Measurements from ENCODE around the gene CATSPERE.
A peak's percentile ranks its signal among the peaks of the same experiment; 100 is the strongest.

CATSPERE gene

GRCh38 chr1:244515680-244516079 is 54.6 kb downstream of the CATSPERE start:
- no peak overlapping the region for H4K8ac ChIP-seq (ENCODE audit: low read depth, low read length)

DNA sequence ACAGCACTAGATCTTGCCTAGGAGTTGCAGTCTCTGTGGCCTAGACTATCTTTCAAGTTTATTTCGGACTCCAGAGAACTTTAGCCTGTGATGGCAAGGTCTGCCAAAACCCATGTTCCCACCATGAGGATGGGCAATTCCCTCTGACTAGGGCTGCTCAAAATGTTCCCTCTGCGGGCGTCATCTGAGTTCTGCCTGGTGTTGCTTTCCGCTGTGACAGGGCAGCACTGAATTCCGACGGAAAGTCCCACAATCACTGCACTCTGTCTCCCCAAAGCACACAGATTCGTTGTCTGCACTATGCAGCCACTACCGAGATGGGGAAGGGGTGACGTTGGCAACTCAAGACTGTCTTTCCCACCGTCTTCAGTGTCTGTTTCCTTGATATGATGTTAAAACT is 75.2 kb downstream of the CATSPERE start:
- Histone ChIP-seq H3K79me2 (ENCODE audit: control insufficient read depth, insufficient read depth, low read length) (no peaks in the 10 kb centered on the region), H2BK15ac (replicated peaks; ENCODE audit: low read depth) (no peak overlapping the region), H4K8ac (ENCODE audit: low read depth, low read length) (no peak overlapping the region), H2BK120ac (ENCODE audit: low read depth, low read length) (no peak overlapping the region), H3K27me3 (ENCODE audit: insufficient read depth, low read length, poor library complexity) (no peaks in the 10 kb centered on the region), H3K9ac (ENCODE audit: low read length) (no peak overlapping the region), H4K5ac (ENCODE audit: low read length) (no peak overlapping the region), H3K27ac (ENCODE audit: low read depth, low read length) (no peak overlapping the region), H3K79me1 (ENCODE audit: low read length) (no peaks in the 10 kb centered on the region), H3K56ac (ENCODE audit: low read length) (no peak overlapping the region), H3K4me1 (ENCODE audit: control insufficient read depth, low read depth, low read length) (no peaks in the 10 kb centered on the region), H3K36me3 (ENCODE audit: control insufficient read depth, insufficient read depth, low read length) (no peaks in the 10 kb centered on the region), H2BK5ac (ENCODE audit: low read length) (no peak overlapping the region), H3K4ac (ENCODE audit: low read depth, low read length) (no peak overlapping the region), H2AK5ac (ENCODE audit: low read length) (no peak overlapping the region), H3K23ac (ENCODE audit: low read length) (no peak overlapping the region), H3K18ac (ENCODE audit: low read length) (no peak overlapping the region), H3K4me2 (ENCODE audit: low read length) (no peak overlapping the region), H3K4me3 (ENCODE audit: low read length) (no peak overlapping the region)
- no CpG with 5 or more reads among the region's 10 CpGs for WGBS (ENCODE audit: extremely low coverage, insufficient coverage, low lambda C conversion rate)
- no peak for DNase-seq

More at GRCh38 chr1:244515680-244516079, 54.6 kb downstream of the CATSPERE start:
- H3K4me3 ChIP-seq (ENCODE audit: low read length) = no peak overlapping the region
- H3K4me2 ChIP-seq (ENCODE audit: low read length) = no peak overlapping the region
- no peaks in the 10 kb centered on the region for H3K79me1 ChIP-seq (ENCODE audit: low read length)
- H2BK5ac ChIP-seq (ENCODE audit: low read length) = no peak overlapping the region
- H3K56ac ChIP-seq (ENCODE audit: low read length) = no peak overlapping the region
- DNase-seq = no peak
- H3K79me2 ChIP-seq (ENCODE audit: control insufficient read depth, insufficient read depth, low read length) = no peaks in the 10 kb centered on the region
- H3K27me3 ChIP-seq (ENCODE audit: insufficient read depth, low read length, poor library complexity) = no peaks in the 10 kb centered on the region
- H3K4ac ChIP-seq (ENCODE audit: low read depth, low read length) = no peak overlapping the region
- no peak overlapping the region for H4K5ac ChIP-seq (ENCODE audit: low read length)
- H3K36me3 ChIP-seq (ENCODE audit: control insufficient read depth, insufficient read depth, low read length) = no peaks in the 10 kb centered on the region
- no CpG with 5 or more reads among the region's 2 CpGs for WGBS (ENCODE audit: extremely low coverage, insufficient coverage, low lambda C conversion rate)
- no peak overlapping the region for H2AK5ac ChIP-seq (ENCODE audit: low read length)
- no peak overlapping the region for H3K23ac ChIP-seq (ENCODE audit: low read length)
- no peak overlapping the region for H3K9ac ChIP-seq (ENCODE audit: low read length)
- no peak overlapping the region for H2BK120ac ChIP-seq (ENCODE audit: low read depth, low read length)
- H2BK15ac ChIP-seq (replicated peaks; ENCODE audit: low read depth) = no peak overlapping the region
- no peak overlapping the region for H3K18ac ChIP-seq (ENCODE audit: low read length)
- H3K27ac ChIP-seq (ENCODE audit: low read depth, low read length) = no peak overlapping the region
- H3K4me1 ChIP-seq (ENCODE audit: control insufficient read depth, low read depth, low read length) = no peaks in the 10 kb centered on the region

GRCh38 chr1:244545511-244545910 is 84.4 kb downstream of the CATSPERE start:
- no peak overlapping the region for H3K4me3 ChIP-seq (ENCODE audit: low read length)
- H2BK5ac ChIP-seq (ENCODE audit: low read length) = no peak overlapping the region
- no peak overlapping the region for H2BK15ac ChIP-seq (replicated peaks; ENCODE audit: low read depth)
- H3K9ac ChIP-seq (ENCODE audit: low read length) = no peak overlapping the region
- H3K4me2 ChIP-seq (ENCODE audit: low read length) = no peak overlapping the region
- no peak overlapping the region for H3K4ac ChIP-seq (ENCODE audit: low read depth, low read length)
- no peaks in the 10 kb centered on the region for H3K4me1 ChIP-seq (ENCODE audit: control insufficient read depth, low read depth, low read length)
- H3K27ac ChIP-seq (ENCODE audit: low read depth, low read length) = no peak overlapping the region
- no peak overlapping the region for H2AK5ac ChIP-seq (ENCODE audit: low read length)
- no peaks in the 10 kb centered on the region for H3K27me3 ChIP-seq (ENCODE audit: insufficient read depth, low read length, poor library complexity)
- H4K8ac ChIP-seq (ENCODE audit: low read depth, low read length) = no peak overlapping the region
- no peaks in the 10 kb centered on the region for H3K36me3 ChIP-seq (ENCODE audit: control insufficient read depth, insufficient read depth, low read length)
- H4K5ac ChIP-seq (ENCODE audit: low read length) = no peak overlapping the region
- H2BK120ac ChIP-seq (ENCODE audit: low read depth, low read length) = no peak overlapping the region
- no peak overlapping the region for H3K18ac ChIP-seq (ENCODE audit: low read length)
- no peaks in the 10 kb centered on the region for H3K79me2 ChIP-seq (ENCODE audit: control insufficient read depth, insufficient read depth, low read length)
- DNase-seq = no peak
- H3K56ac ChIP-seq (ENCODE audit: low read length) = no peak overlapping the region
- H3K79me1 ChIP-seq (ENCODE audit: low read length) = no peaks in the 10 kb centered on the region
- no CpG with 5 or more reads among the region's 1 CpG for WGBS (ENCODE audit: extremely low coverage, insufficient coverage, low lambda C conversion rate)
- no peak overlapping the region for H3K23ac ChIP-seq (ENCODE audit: low read length)

DNA sequence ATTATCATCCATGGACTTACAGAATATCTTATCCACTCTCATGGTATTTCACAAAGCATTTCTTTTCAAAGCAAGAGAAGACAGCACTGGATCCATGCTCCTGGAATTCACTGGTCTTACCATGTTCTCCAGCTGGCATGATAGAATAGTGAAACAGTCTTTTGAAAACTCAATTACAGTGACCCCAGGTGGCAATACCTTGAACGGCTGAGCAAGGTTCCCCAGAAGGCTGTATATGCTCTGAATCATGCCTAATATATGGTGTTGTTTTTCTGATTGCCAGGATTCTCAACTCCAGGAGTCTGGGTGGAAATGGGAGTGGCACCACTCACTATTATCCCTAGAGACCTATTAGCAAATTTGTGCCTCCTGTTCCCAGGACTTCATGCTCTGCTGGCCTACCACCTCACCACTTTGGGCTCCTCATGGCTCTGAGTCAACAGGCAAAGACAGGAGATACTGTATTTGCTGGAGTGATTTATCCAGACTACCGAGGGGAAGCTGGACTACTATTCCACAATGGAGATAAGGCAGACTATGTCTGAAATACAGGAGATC is 87.6 kb downstream of the CATSPERE start:
- Histone ChIP-seq H3K18ac (ENCODE audit: low read length) (no peak overlapping the region), H4K8ac (ENCODE audit: low read depth, low read length) (no peak overlapping the region), H2AK5ac (ENCODE audit: low read length) (no peak overlapping the region), H2BK15ac (replicated peaks; ENCODE audit: low read depth) (no peak overlapping the region), H3K79me1 (ENCODE audit: low read length) (no peaks in the 10 kb centered on the region), H3K4me1 (ENCODE audit: control insufficient read depth, low read depth, low read length) (no peaks in the 10 kb centered on the region), H3K27ac (ENCODE audit: low read depth, low read length) (no peak overlapping the region), H3K36me3 (ENCODE audit: control insufficient read depth, insufficient read depth, low read length) (no peaks in the 10 kb centered on the region), H3K27me3 (ENCODE audit: insufficient read depth, low read length, poor library complexity) (no peaks in the 10 kb centered on the region), H3K79me2 (ENCODE audit: control insufficient read depth, insufficient read depth, low read length) (no peaks in the 10 kb centered on the region), H3K4me3 (ENCODE audit: low read length) (no peak overlapping the region), H3K23ac (ENCODE audit: low read length) (no peak overlapping the region), H3K56ac (ENCODE audit: low read length) (no peak overlapping the region), H2BK5ac (ENCODE audit: low read length) (no peak overlapping the region), H3K4me2 (ENCODE audit: low read length) (no peak overlapping the region), H3K9ac (ENCODE audit: low read length) (no peak overlapping the region), H4K5ac (ENCODE audit: low read length) (no peak overlapping the region), H2BK120ac (ENCODE audit: low read depth, low read length) (no peak overlapping the region), H3K4ac (ENCODE audit: low read depth, low read length) (no peak overlapping the region)
- DNase-seq = peak; percentile 4
- WGBS (ENCODE audit: extremely low coverage, insufficient coverage, low lambda C conversion rate) = no CpG with 5 or more reads among the region's 2 CpGs

DNA sequence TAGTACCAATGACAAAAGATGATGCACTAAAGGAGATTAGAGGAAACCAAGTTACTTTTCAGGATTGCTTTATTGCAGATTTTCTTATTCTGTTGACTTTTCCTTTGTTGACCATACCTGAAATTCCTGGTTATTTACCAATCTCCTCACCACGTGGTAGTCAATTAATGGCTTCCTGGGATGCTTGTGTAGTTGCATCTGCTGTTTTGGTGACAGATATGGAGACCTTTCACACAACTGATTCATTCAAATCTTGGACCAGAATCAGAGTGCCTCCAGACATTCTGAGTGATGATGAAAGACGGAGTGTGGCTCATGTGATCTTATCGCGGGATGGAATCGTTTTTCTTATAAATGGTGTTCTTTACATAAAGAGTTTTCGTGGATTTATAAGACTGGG is 91.3 kb downstream of the CATSPERE start:
- no peak overlapping the region for H2AK5ac ChIP-seq (ENCODE audit: low read length)
- H3K79me2 ChIP-seq (ENCODE audit: control insufficient read depth, insufficient read depth, low read length) = no peaks in the 10 kb centered on the region
- H3K9ac ChIP-seq (ENCODE audit: low read length) = no peak overlapping the region
- H3K27me3 ChIP-seq (ENCODE audit: insufficient read depth, low read length, poor library complexity) = no peaks in the 10 kb centered on the region
- no peak overlapping the region for H3K18ac ChIP-seq (ENCODE audit: low read length)
- no peak overlapping the region for H2BK15ac ChIP-seq (replicated peaks; ENCODE audit: low read depth)
- H2BK5ac ChIP-seq (ENCODE audit: low read length) = no peak overlapping the region
- H3K36me3 ChIP-seq (ENCODE audit: control insufficient read depth, insufficient read depth, low read length) = no peaks in the 10 kb centered on the region
- H3K27ac ChIP-seq (ENCODE audit: low read depth, low read length) = no peak overlapping the region
- H2BK120ac ChIP-seq (ENCODE audit: low read depth, low read length) = no peak overlapping the region
- no peak overlapping the region for H4K8ac ChIP-seq (ENCODE audit: low read depth, low read length)
- no peak overlapping the region for H3K56ac ChIP-seq (ENCODE audit: low read length)
- no peaks in the 10 kb centered on the region for H3K79me1 ChIP-seq (ENCODE audit: low read length)
- WGBS (ENCODE audit: extremely low coverage, insufficient coverage, low lambda C conversion rate) = no CpG with 5 or more reads among the region's 6 CpGs
- H3K4me1 ChIP-seq (ENCODE audit: control insufficient read depth, low read depth, low read length) = no peaks in the 10 kb centered on the region
- no peak overlapping the region for H3K4ac ChIP-seq (ENCODE audit: low read depth, low read length)
- no peak overlapping the region for H3K4me2 ChIP-seq (ENCODE audit: low read length)
- H3K23ac ChIP-seq (ENCODE audit: low read length) = no peak overlapping the region
- H3K4me3 ChIP-seq (ENCODE audit: low read length) = no peak overlapping the region
- peak; percentile 13 for DNase-seq
- H4K5ac ChIP-seq (ENCODE audit: low read length) = no peak overlapping the region

DNA sequence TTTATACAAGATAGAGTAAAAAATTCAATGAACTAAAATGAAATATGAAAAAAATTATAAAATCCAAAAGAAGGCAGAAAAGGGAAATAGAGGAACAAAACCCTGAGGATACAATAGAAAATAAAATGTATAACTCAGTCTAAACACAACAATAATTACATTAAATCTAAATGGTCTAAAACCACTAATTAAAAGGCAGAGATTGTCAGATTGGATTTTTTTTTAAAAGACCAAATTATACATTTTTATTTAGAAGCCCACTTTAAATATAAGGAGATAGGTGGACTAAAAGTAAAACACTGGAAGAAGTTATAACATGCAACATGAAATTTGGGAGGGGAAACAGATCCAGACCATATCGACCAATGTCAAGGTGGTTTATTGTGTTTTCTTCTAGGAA is 95.2 kb downstream of the CATSPERE start:
- no peak overlapping the region for H2BK15ac ChIP-seq (replicated peaks; ENCODE audit: low read depth)
- H3K36me3 ChIP-seq (ENCODE audit: control insufficient read depth, insufficient read depth, low read length) = no peaks in the 10 kb centered on the region
- H2BK120ac ChIP-seq (ENCODE audit: low read depth, low read length) = no peak overlapping the region
- H4K5ac ChIP-seq (ENCODE audit: low read length) = no peak overlapping the region
- H3K23ac ChIP-seq (ENCODE audit: low read length) = no peak overlapping the region
- no CpG with 5 or more reads among the region's 1 CpG for WGBS (ENCODE audit: extremely low coverage, insufficient coverage, low lambda C conversion rate)
- H4K8ac ChIP-seq (ENCODE audit: low read depth, low read length) = no peak overlapping the region
- no peak overlapping the region for H3K27ac ChIP-seq (ENCODE audit: low read depth, low read length)
- H2AK5ac ChIP-seq (ENCODE audit: low read length) = no peak overlapping the region
- no peak overlapping the region for H3K9ac ChIP-seq (ENCODE audit: low read length)
- H3K4ac ChIP-seq (ENCODE audit: low read depth, low read length) = no peak overlapping the region
- no peaks in the 10 kb centered on the region for H3K27me3 ChIP-seq (ENCODE audit: insufficient read depth, low read length, poor library complexity)
- H3K79me2 ChIP-seq (ENCODE audit: control insufficient read depth, insufficient read depth, low read length) = no peaks in the 10 kb centered on the region
- no peak for DNase-seq
- no peak overlapping the region for H2BK5ac ChIP-seq (ENCODE audit: low read length)
- H3K79me1 ChIP-seq (ENCODE audit: low read length) = no peaks in the 10 kb centered on the region
- H3K56ac ChIP-seq (ENCODE audit: low read length) = no peak overlapping the region
- no peaks in the 10 kb centered on the region for H3K4me1 ChIP-seq (ENCODE audit: control insufficient read depth, low read depth, low read length)
- no peak overlapping the region for H3K4me2 ChIP-seq (ENCODE audit: low read length)
- H3K4me3 ChIP-seq (ENCODE audit: low read length) = no peak overlapping the region
- H3K18ac ChIP-seq (ENCODE audit: low read length) = no peak overlapping the region

All from mesendoderm (in vitro differentiated cells).